GM12875 (cell line): Measurements from ENCODE around the gene SRC.

ENCODE experiments used
- H3K4me3 ChIP-seq: one replicate; pipeline ENCODE4 v1.5.1; 2011; ENCODE audit warnings: low read depth, low read length, control low read depth
- CTCF ChIP-seq: IDR thresholded peaks from 2 replicates; pipeline ENCODE4 v1.5.1; 2011; ENCODE audit warnings: low read depth, mild to moderate bottlenecking, control low read depth, inconsistent platforms, low read length, moderate library complexity, borderline replicate concordance; ENCODE audit not compliant: insufficient read depth

The SRC gene

GRCh38 chr20:37408302-37409193 lies 62.6 kb downstream of the SRC start:
- no peak overlapping the region for H3K4me3 ChIP-seq
- no peak for TF ChIP-seq CTCF

GRCh38 chr20:37411408-37412219 lies 65.7 kb downstream of the SRC start:
- peak overlapping the region; percentile 18 for H3K4me3 ChIP-seq
- no peak for TF ChIP-seq CTCF

- no peak for TF ChIP-seq CTCF
Measured at GRCh38 chr20:37413023-37413334, 67.0 kb downstream of the SRC start.

GRCh38 chr20:37413379-37413778 lies 67.4 kb downstream of the SRC start:
- no peak overlapping the region for H3K4me3 ChIP-seq
- TF ChIP-seq CTCF, result no peak

More at GRCh38 chr20:37413023-37413334, 67.0 kb downstream of the SRC start:
- H3K4me3 ChIP-seq, result no peak overlapping the region

- no peak overlapping the region for H3K4me3 ChIP-seq
- TF ChIP-seq CTCF, result no peak
Measured at GRCh38 chr20:37414224-37415035, 68.5 kb downstream of the SRC start.

GRCh38 chr20:37415118-37416085 lies 69.5 kb downstream of the SRC start:
- TF ChIP-seq CTCF, result no peak
- no peak overlapping the region for H3K4me3 ChIP-seq
